HG03457 (cell line): Measurements from ENCODE around the gene HBP1.

Experiments
- ATAC-seq: cut with Tn5 transposase; IDR thresholded peaks from one replicate; pipeline ENCODE4 v1.9.1; 2021; ENCODE audit warnings: moderate number of reproducible peaks; ENCODE audit not compliant: unreplicated experiment

Gene HBP1

GRCh38 chr7:107179326-107180164 lies 10.7 kb downstream of the HBP1 start:
- no peak for ATAC-seq

- no peak for ATAC-seq
Observed at GRCh38 chr7:107180378-107180777, 11.6 kb downstream of the HBP1 start.

GRCh38 chr7:107181172-107181571 lies 12.4 kb downstream of the HBP1 start:
- ATAC-seq, result no peak

GRCh38 chr7:107185716-107186115 lies 16.9 kb downstream of the HBP1 start:
- ATAC-seq, result no peak

GRCh38 chr7:107186240-107186639 lies 17.4 kb downstream of the HBP1 start:
- ATAC-seq, result no peak

- ATAC-seq, result no peak
Observed at GRCh38 chr7:107187774-107188173, 19.0 kb downstream of the HBP1 start.

GRCh38 chr7:107190090-107190489 lies 21.3 kb downstream of the HBP1 start:
- ATAC-seq, result no peak

GRCh38 chr7:107194052-107194451 lies 25.2 kb downstream of the HBP1 start:
- ATAC-seq, result no peak

GRCh38 chr7:107196834-107197610 lies 28.2 kb downstream of the HBP1 start:
- no peak for ATAC-seq

GRCh38 chr7:107201795-107202450 lies 33.1 kb downstream of the HBP1 start:
- no peak for ATAC-seq

- no peak for ATAC-seq
Observed at GRCh38 chr7:107203607-107204006, 34.8 kb downstream of the HBP1 start.

GRCh38 chr7:107206136-107206535 lies 37.3 kb downstream of the HBP1 start:
- no peak for ATAC-seq

- no peak for ATAC-seq
Observed at GRCh38 chr7:107206706-107207105, 37.9 kb downstream of the HBP1 start.

GRCh38 chr7:107207459-107207858 lies 38.7 kb downstream of the HBP1 start:
- ATAC-seq, result no peak

GRCh38 chr7:107208024-107208521 lies 39.3 kb downstream of the HBP1 start:
- ATAC-seq, result no peak

GRCh38 chr7:107208563-107208962 lies 39.8 kb downstream of the HBP1 start:
- ATAC-seq, result no peak

GRCh38 chr7:107209565-107209964 lies 40.8 kb downstream of the HBP1 start:
- no peak for ATAC-seq

GRCh38 chr7:107210400-107210799 lies 41.6 kb downstream of the HBP1 start:
- ATAC-seq, result no peak

- no peak for ATAC-seq
Observed at GRCh38 chr7:107212725-107213124, 43.9 kb downstream of the HBP1 start.

GRCh38 chr7:107213193-107213788 lies 44.5 kb downstream of the HBP1 start:
- no peak for ATAC-seq

GRCh38 chr7:107213945-107214344 lies 45.1 kb downstream of the HBP1 start:
- no peak for ATAC-seq
